PFSK-1 (cell line): ENCODE measurements around the gene MTX3.

Experiments
- FOXP2 ChIP-seq: optimal IDR thresholded peaks from 2 replicates; pipeline ENCODE3; 2011; ENCODE audit warnings: borderline replicate concordance, control low read depth, inconsistent platforms; ENCODE audit not compliant: insufficient read depth; ENCODE audit errors: extremely low read length, extremely low read depth
- POLR2AphosphoS5 ChIP-seq: IDR thresholded peaks from 2 replicates; pipeline ENCODE4 v1.6.1; 2012; ENCODE audit warnings: low read depth, mild to moderate bottlenecking, control low read depth, low read length, moderate library complexity
- REST ChIP-seq, 2 experiments: IDR thresholded peaks; 2 replicates each; pipeline versions ENCODE4 v1.6.1 to v1.8.0; 2011 to 2012; ENCODE audit warnings: low read depth in 2 of 2, low read length in 2 of 2, control low read depth in 1 of 2, inconsistent platforms in 1 of 2, mild to moderate bottlenecking in 1 of 2, moderate library complexity in 1 of 2; ENCODE audit not compliant: insufficient read depth in 1 of 2
- SIN3A ChIP-seq: IDR thresholded peaks from 2 replicates; pipeline ENCODE4 v1.6.1; 2012; ENCODE audit warnings: mild to moderate bottlenecking, low read length, moderate library complexity, borderline replicate concordance; ENCODE audit not compliant: insufficient read depth
- TAF1 ChIP-seq: IDR thresholded peaks from 2 replicates; pipeline ENCODE4 v1.6.1; 2012; ENCODE audit warnings: low read length, control low read depth, borderline replicate concordance; ENCODE audit not compliant: insufficient read depth

Gene MTX3

GRCh38 chr5:80031109-80031508, 40.0 kb upstream of the MTX3 start:
- TF ChIP-seq TAF1 (no peak), FOXP2 (no peak), SIN3A (no peak), POLR2AphosphoS5 (no peak), REST (IDR thresholded peaks at IDR 0.05; ENCODE audit: insufficient read depth in 1 of 2, low read depth in 2 of 2, low read length in 2 of 2) (no peak)

- TF ChIP-seq REST (IDR thresholded peaks at IDR 0.05; ENCODE audit: insufficient read depth in 1 of 2, low read depth in 2 of 2, low read length in 2 of 2), result no peak
- no peak for TF ChIP-seq SIN3A
- no peak for TF ChIP-seq TAF1
- no peak for TF ChIP-seq POLR2AphosphoS5
- TF ChIP-seq FOXP2, result no peak
Observed at GRCh38 chr5:80026841-80027240, 35.8 kb upstream of the MTX3 start.

- TF ChIP-seq TAF1 (no peak), FOXP2 (no peak), POLR2AphosphoS5 (no peak), REST (IDR thresholded peaks at IDR 0.05; ENCODE audit: insufficient read depth in 1 of 2, low read depth in 2 of 2, low read length in 2 of 2) (no peak), SIN3A (no peak)
Observed at GRCh38 chr5:80025069-80025468, 34.0 kb upstream of the MTX3 start.

GRCh38 chr5:80010754-80011392, 19.8 kb upstream of the MTX3 start:
- TF ChIP-seq POLR2AphosphoS5, result no peak
- no peak for TF ChIP-seq SIN3A
- no peak for TF ChIP-seq FOXP2
- no peak for TF ChIP-seq REST (IDR thresholded peaks at IDR 0.05; ENCODE audit: insufficient read depth in 1 of 2, low read depth in 2 of 2, low read length in 2 of 2)
- TF ChIP-seq TAF1, result no peak
